H1 (cell line): ENCODE measurements around the gene GMNN. TPM values are rescaled to one million over a fixed set of nuclear protein-coding genes. Genes with fewer than 3 reads are reported as not detected.

ENCODE experiments used
- CTCF ChIA-PET: fragments of 300-600 bp; sonication (Branson Sonifier 250); formaldehyde crosslinking; loops from one replicate; lab custom pipeline; 2021; ENCODE audit not compliant: partially characterized antibody; lab: Charles Lee
- POLR2A ChIA-PET: fragments of 300-600 bp; sonication (Branson Sonifier 250); formaldehyde crosslinking; loops from one replicate; lab custom pipeline; 2021; ENCODE audit warnings: inconsistent platforms; ENCODE audit not compliant: partially characterized antibody; lab: Charles Lee
- DNase-seq, 2 experiments: peaks; one replicate each; pipeline versions ENCODE4 v3.0.0 to v3.0.0-alpha.2; 2010 to 2022; ENCODE audit warnings: low spot score in 2 of 2, low read depth in 1 of 2, mixed read lengths in 1 of 2
- FAIRE-seq: peaks from 2 replicates; lab custom pipeline; 2011; peaks lifted over from hg19 to GRCh38; lab: Jason Lieb, UNC
- H2AFZ ChIP-seq: 2 replicates; pipeline ENCODE4 v1.8.1; 2012; ENCODE audit warnings: low read length, inconsistent platforms
- H2AK5ac ChIP-seq: 2 replicates; pipeline ENCODE4 v1.6.1; 2013; ENCODE audit warnings: low read depth, low read length
- H2BK120ac ChIP-seq: replicated peaks from 2 replicates; pipeline ENCODE3; 2013; ENCODE audit warnings: low read depth, low read length, inconsistent platforms
- H2BK12ac ChIP-seq: 2 replicates; pipeline ENCODE4 v1.6.1; 2013; ENCODE audit warnings: low read depth, low read length
- H2BK15ac ChIP-seq: 2 replicates; pipeline ENCODE4 v1.6.1; 2013; ENCODE audit warnings: low read length
- H2BK20ac ChIP-seq: 2 replicates; pipeline ENCODE4 v1.6.1; 2013; ENCODE audit warnings: low read length
- H2BK5ac ChIP-seq: 2 replicates; pipeline ENCODE4 v1.6.1; 2013; ENCODE audit warnings: low read depth, low read length
- H3K14ac ChIP-seq: 2 replicates; pipeline ENCODE4 v1.6.1; 2013; ENCODE audit warnings: inconsistent platforms; ENCODE audit not compliant: insufficient read length
- H3K18ac ChIP-seq: 2 replicates; pipeline ENCODE4 v1.6.1; 2013; ENCODE audit warnings: low read length; ENCODE audit errors: extremely low read depth
- H3K23ac ChIP-seq: 2 replicates; pipeline ENCODE4 v1.6.1; 2013; ENCODE audit warnings: inconsistent platforms; ENCODE audit not compliant: insufficient read length
- H3K23me2 ChIP-seq: 2 replicates; pipeline ENCODE4 v1.6.1; 2013; ENCODE audit warnings: low read depth, low read length
- H3K27ac ChIP-seq: 2 replicates; pipeline ENCODE4 v1.6.1; 2011; ENCODE audit warnings: low read depth, low read length, inconsistent platforms
- H3K27me3 ChIP-seq, 4 experiments: replicated peaks in 1 of 4; 1 replicate in 1 of 4; 2 replicates in 3 of 4; pipeline versions ENCODE4 v1.6.1 to v1.8.1; 2011 to 2013; ENCODE audit warnings: low read length in 3 of 4, mild to moderate bottlenecking in 3 of 4, inconsistent platforms in 2 of 4, mixed read lengths in 2 of 4, moderate library complexity in 1 of 4; ENCODE audit not compliant: control insufficient read depth in 3 of 4, insufficient read depth in 3 of 4; ENCODE audit errors: extremely low read depth in 1 of 4
- H3K36me3 ChIP-seq, 4 experiments: 2 replicates each; pipeline versions ENCODE4 v1.6.1 to v1.8.1; 2011 to 2013; ENCODE audit warnings: mild to moderate bottlenecking in 4 of 4, low read length in 3 of 4, moderate library complexity in 2 of 4, control low read depth in 1 of 4, inconsistent platforms in 1 of 4; ENCODE audit not compliant: insufficient read depth in 4 of 4, control insufficient read depth in 2 of 4
- H3K4ac ChIP-seq: replicated peaks from 2 replicates; pipeline ENCODE3; 2013; ENCODE audit warnings: low read length, low read depth, mixed read lengths, inconsistent platforms; ENCODE audit not compliant: insufficient read length
- H3K4me1 ChIP-seq, 4 experiments: replicated peaks in 1 of 4; 1 replicate in 1 of 4; 2 replicates in 3 of 4; pipeline versions ENCODE4 v1.6.1 to v1.8.1; 2011 to 2013; ENCODE audit warnings: low read length in 3 of 4, inconsistent platforms in 2 of 4, mixed read lengths in 1 of 4; ENCODE audit not compliant: insufficient read depth in 4 of 4, control insufficient read depth in 3 of 4
- H3K4me2 ChIP-seq, 2 experiments: 2 replicates each; pipeline versions ENCODE4 v1.6.1 to v1.8.1; 2011 to 2013; ENCODE audit warnings: low read depth in 2 of 2, low read length in 2 of 2, control low read depth in 1 of 2, inconsistent platforms in 1 of 2, mild to moderate bottlenecking in 1 of 2; ENCODE audit not compliant: insufficient read depth in 1 of 2
- H3K4me3 ChIP-seq, 4 experiments: fragments of 200-600, 300-600 bp in 1 of 4; sonication (generic), shearing (Covaris generic), sonication (Bioruptor Twin) in 1 of 4; 2 replicates each; pipeline versions ENCODE4 v1.5.1 to v1.8.1; 2011 to 2016; ENCODE audit warnings: low read length in 4 of 4, low read depth in 3 of 4, control low read depth in 2 of 4, inconsistent platforms in 2 of 4, mild to moderate bottlenecking in 2 of 4, mixed read lengths in 1 of 4, moderate library complexity in 1 of 4; ENCODE audit not compliant: insufficient read depth in 2 of 4; ENCODE audit errors: extremely low read depth in 1 of 4
- H3K56ac ChIP-seq: replicated peaks from 2 replicates; pipeline ENCODE3; 2013; ENCODE audit warnings: low read depth, mild to moderate bottlenecking, mixed read lengths, low read length, inconsistent platforms; ENCODE audit not compliant: insufficient read length
- H3K79me1 ChIP-seq: 2 replicates; pipeline ENCODE4 v1.6.1; 2013; ENCODE audit warnings: low read depth, low read length, control low read depth
- H3K79me2 ChIP-seq, 2 experiments: 2 replicates each; pipeline versions ENCODE4 v1.6.1 to v1.8.1; 2012 to 2013; ENCODE audit warnings: low read length in 2 of 2, mild to moderate bottlenecking in 2 of 2, inconsistent platforms in 1 of 2; ENCODE audit not compliant: insufficient read depth in 2 of 2, control insufficient read depth in 1 of 2
- H3K9ac ChIP-seq, 4 experiments: replicated peaks in 1 of 4; 1 replicate in 1 of 4; 2 replicates in 3 of 4; pipeline versions ENCODE4 v1.6.1 to v1.8.1; 2011 to 2013; ENCODE audit warnings: low read depth in 3 of 4, low read length in 3 of 4, control low read depth in 2 of 4, mild to moderate bottlenecking in 2 of 4, moderate library complexity in 2 of 4, inconsistent platforms in 1 of 4; ENCODE audit errors: extremely low read depth in 1 of 4
- H3K9me3 ChIP-seq, 2 experiments: 2 replicates each; pipeline versions ENCODE4 v1.6.1 to v1.8.1; 2012 to 2013; ENCODE audit warnings: mild to moderate bottlenecking in 2 of 2, moderate library complexity in 2 of 2, control low read depth in 1 of 2, inconsistent platforms in 1 of 2, low read depth in 1 of 2, low read length in 1 of 2, mixed read lengths in 1 of 2; ENCODE audit not compliant: insufficient read depth in 2 of 2
- H4K20me1 ChIP-seq, 2 experiments: replicated peaks in 1 of 2; 2 replicates each; pipeline versions ENCODE3 to v1.8.1; 2011 to 2013; ENCODE audit warnings: inconsistent platforms in 2 of 2, low read length in 2 of 2, mild to moderate bottlenecking in 1 of 2; ENCODE audit not compliant: insufficient read depth in 2 of 2, control insufficient read depth in 1 of 2
- H4K5ac ChIP-seq: 2 replicates; pipeline ENCODE4 v1.6.1; 2013; ENCODE audit warnings: low read length, low read depth, mixed read lengths, inconsistent platforms; ENCODE audit not compliant: insufficient read length
- H4K8ac ChIP-seq: 2 replicates; pipeline ENCODE4 v1.8.0; 2013; ENCODE audit warnings: mild to moderate bottlenecking, moderate library complexity, low read length, inconsistent platforms; ENCODE audit not compliant: insufficient read depth; ENCODE audit errors: extremely low read depth
- H4K91ac ChIP-seq: replicated peaks from 2 replicates; pipeline ENCODE3; 2013; ENCODE audit warnings: low read length, mixed read lengths, inconsistent platforms; ENCODE audit not compliant: insufficient read length
- ASH2L ChIP-seq: fragments of 200-600, 300-600 bp; sonication (generic); IDR thresholded peaks from one replicate; pipeline ENCODE4 v1.7.1; 2017; ENCODE audit warnings: low read length
- CBX5 ChIP-seq: fragments of 300-800, 300-1000 bp; sonication (generic); IDR thresholded peaks from 2 replicates; pipeline ENCODE4 v1.7.1; 2016; ENCODE audit warnings: antibody characterized with exemption, low read length, low read depth
- EGR1 ChIP-seq: IDR thresholded peaks from 2 replicates; pipeline ENCODE4 v1.6.1; 2011; ENCODE audit warnings: low read depth, low read length, borderline replicate concordance
- EP300 ChIP-seq, 2 experiments: IDR thresholded peaks; 1 replicate in 1 of 2; 2 replicates in 1 of 2; pipeline ENCODE4 v1.6.1; 2011 to 2012; ENCODE audit warnings: low read depth in 2 of 2, low read length in 2 of 2, mild to moderate bottlenecking in 2 of 2, borderline replicate concordance in 1 of 2, inconsistent platforms in 1 of 2, moderate library complexity in 1 of 2
- GTF2F1 ChIP-seq: IDR thresholded peaks from 2 replicates; pipeline ENCODE4 v1.6.1; 2012; ENCODE audit warnings: low read depth, low read length, improper control_type of control experiment, borderline replicate concordance
- JUN ChIP-seq: IDR thresholded peaks from 2 replicates; pipeline ENCODE4 v1.6.1; 2011; ENCODE audit warnings: low read depth, mild to moderate bottlenecking, improper control_type of control experiment, low read length
- RFX5 ChIP-seq: IDR thresholded peaks from 2 replicates; pipeline ENCODE4 v1.6.1; 2011; ENCODE audit warnings: low read depth, low read length, improper control_type of control experiment, borderline replicate concordance
- RXRA ChIP-seq: IDR thresholded peaks from 2 replicates; pipeline ENCODE4 v1.6.1; 2011; ENCODE audit warnings: low read depth, mild to moderate bottlenecking, low read length, moderate library complexity; ENCODE audit not compliant: insufficient read depth
- YY1 ChIP-seq: IDR thresholded peaks from 2 replicates; pipeline ENCODE4 v1.6.1; 2011; ENCODE audit warnings: low read depth, mild to moderate bottlenecking, low read length
- WGBS, 2 experiments: shearing (Covaris generic) in 1 of 2; methylation state at CpG; one replicate each; pipeline versions ENCODE4 v1.1.6 to v1.1.7; 2013 to 2015; ENCODE audit warnings: low lambda C conversion rate in 2 of 2, mixed read lengths in 2 of 2, inconsistent platforms in 1 of 2, low coverage in 1 of 2, missing lambda C conversion rate in 1 of 2; ENCODE audit not compliant: insufficient replicate concordance in 2 of 2, insufficient coverage in 1 of 2, insufficient read length in 1 of 2; ENCODE audit errors: extremely low coverage in 1 of 2, missing lambda C conversion rate in 1 of 2; 5-methylcytosine and 5-hydroxymethylcytosine counted together
- polyA plus RNA-seq, 7 experiments: library from polyadenylated mRNA; depleted of rRNA in 3 of 7; stranded (reverse) in 5 of 7; unstranded in 2 of 7; fragments of >200 nt in 5 of 7; fragments of 200-250 nt in 2 of 7; gene quantifications; 1 replicate in 5 of 7; 2 replicates in 1 of 7; 4 replicates in 1 of 7; pipeline versions ENCODE4 v1.2.1 to v1.2.3, GENCODE V29; 2011 to 2013; ENCODE audit warnings: missing spikeins in 2 of 7, mixed read lengths in 2 of 7
- total RNA-seq: library from RNA; stranded (reverse); fragmentation: NEBNext Ultra II Directional; extraction: Animal tissue kit (Norgen Biotek cat#: 25700); gene quantifications from 2 replicates; pipeline ENCODE4 v1.2.1, GENCODE V29; 2021

Gene GMNN
- total and polyA plus RNA-seq, 2 of the 8 experiments (the other 6 are each of a cell fraction or from before 2014, with no cell fraction given), result 65.9 to 101 TPM

GRCh38 chr6:24763578-24763977 is 11.2 kb upstream of the GMNN start:
- Histone ChIP-seq H3K23me2 (no peaks in the 10 kb centered on the region), H3K14ac (no peak overlapping the region), H2AFZ (no peak overlapping the region), H2AK5ac (no peak overlapping the region), H3K4me2 (no peak overlapping the region), H4K8ac (no peak overlapping the region), H3K79me2 (no peaks in the 10 kb centered on the region), H3K4ac (no peak overlapping the region), H3K36me3 (no peaks in the 10 kb centered on the region), H3K79me1 (no peaks in the 10 kb centered on the region), H3K18ac (no peak overlapping the region), H2BK12ac (no peak overlapping the region), H4K5ac (no peak overlapping the region), H2BK5ac (no peak overlapping the region), H3K27ac (no peak overlapping the region), H2BK15ac (no peak overlapping the region), H3K23ac (no peak overlapping the region), H3K4me3 (no peak overlapping the region), H2BK20ac (no peak overlapping the region), H3K4me1 (no peaks in the 10 kb centered on the region), H3K9me3 (no peaks in the 10 kb centered on the region), H4K20me1 (no peaks in the 10 kb centered on the region), H3K27me3 (no peaks in the 10 kb centered on the region), H4K91ac (no peak overlapping the region), H3K56ac (no peak overlapping the region), H3K9ac (no peak overlapping the region), H2BK120ac (no peak overlapping the region)
- WGBS, 2 experiments, result 89% methylated on average over 3 of the region's 3 CpGs; no CpG with 5 or more reads in 1 of the 2 experiments
- ChIA-PET CTCF (no interaction called here), POLR2A (interaction anchor here (3.3 kb wide), 1 partner anchor 12 kb away, joined by 9 read pairs; no protein-coding TSS in a partner anchor)
- DNase-seq (no peak), FAIRE-seq (no peak)
- no peak for TF ChIP-seq ASH2L
- no peak for TF ChIP-seq RXRA
- TF ChIP-seq EGR1, result no peak
- TF ChIP-seq EP300 (IDR thresholded peaks at IDR 0.05; ENCODE audit: borderline replicate concordance in 1 of 2, low read depth in 2 of 2, low read length in 2 of 2), result no peak
- TF ChIP-seq JUN, result no peak
- TF ChIP-seq YY1, result no peak
- TF ChIP-seq RFX5, result no peak
- TF ChIP-seq CBX5, result no peak
- no peak for TF ChIP-seq GTF2F1
